ENCODE results near the gene CFTR. TPM values are rescaled to one million over a fixed set of nuclear protein-coding genes. Genes with fewer than 3 reads are reported as not detected.

CFTR gene
- total and polyA plus RNA-seq, 10 of the 15 experiments (the other 5 are each of a cell fraction or from before 2014, with no cell fraction given) = 0.02 to 2.3 (median 0.21) TPM; not detected in 1

DNA sequence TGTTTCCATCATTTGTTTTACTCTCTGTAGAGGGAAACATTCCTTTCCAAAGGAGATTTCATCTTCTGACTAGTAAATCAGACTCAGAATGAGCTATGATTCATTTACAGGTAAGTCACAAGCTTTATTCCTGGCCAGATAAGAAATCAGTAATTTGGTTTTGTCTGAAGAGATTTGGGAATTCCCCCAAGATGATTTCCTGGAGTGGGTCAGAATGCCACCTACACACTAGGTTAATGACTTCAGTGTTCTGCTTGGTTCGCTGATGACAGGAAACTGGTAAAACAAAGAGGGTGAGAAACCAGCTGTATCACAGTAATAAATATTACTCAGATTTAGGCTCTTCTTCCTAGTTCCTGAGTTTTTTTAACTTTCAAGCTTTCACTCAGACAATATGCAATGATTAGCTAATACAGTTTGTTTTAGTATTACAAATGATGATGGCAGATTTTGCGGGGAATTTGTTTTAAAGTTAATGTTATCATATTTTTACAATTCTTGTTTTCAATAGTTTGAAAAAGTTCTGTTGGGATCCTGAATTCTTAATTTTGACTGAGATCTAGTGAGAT, 44.3 kb upstream of the CFTR start (continued):
- TF ChIP-seq, protein P1, sequence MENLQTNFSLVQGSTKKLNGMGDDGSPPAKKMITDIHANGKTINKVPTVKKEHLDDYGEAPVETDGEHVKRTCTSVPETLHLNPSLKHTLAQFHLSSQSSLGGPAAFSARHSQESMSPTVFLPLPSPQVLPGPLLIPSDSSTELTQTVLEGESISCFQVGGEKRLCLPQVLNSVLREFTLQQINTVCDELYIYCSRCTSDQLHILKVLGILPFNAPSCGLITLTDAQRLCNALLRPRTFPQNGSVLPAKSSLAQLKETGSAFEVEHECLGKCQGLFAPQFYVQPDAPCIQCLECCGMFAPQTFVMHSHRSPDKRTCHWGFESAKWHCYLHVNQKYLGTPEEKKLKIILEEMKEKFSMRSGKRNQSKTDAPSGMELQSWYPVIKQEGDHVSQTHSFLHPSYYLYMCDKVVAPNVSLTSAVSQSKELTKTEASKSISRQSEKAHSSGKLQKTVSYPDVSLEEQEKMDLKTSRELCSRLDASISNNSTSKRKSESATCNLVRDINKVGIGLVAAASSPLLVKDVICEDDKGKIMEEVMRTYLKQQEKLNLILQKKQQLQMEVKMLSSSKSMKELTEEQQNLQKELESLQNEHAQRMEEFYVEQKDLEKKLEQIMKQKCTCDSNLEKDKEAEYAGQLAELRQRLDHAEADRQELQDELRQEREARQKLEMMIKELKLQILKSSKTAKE (IDR thresholded peaks at IDR 0.05; ENCODE audit: low read depth, poor library complexity, severe bottlenecking) = peak; percentile 66
- TF ChIP-seq, protein P2, sequence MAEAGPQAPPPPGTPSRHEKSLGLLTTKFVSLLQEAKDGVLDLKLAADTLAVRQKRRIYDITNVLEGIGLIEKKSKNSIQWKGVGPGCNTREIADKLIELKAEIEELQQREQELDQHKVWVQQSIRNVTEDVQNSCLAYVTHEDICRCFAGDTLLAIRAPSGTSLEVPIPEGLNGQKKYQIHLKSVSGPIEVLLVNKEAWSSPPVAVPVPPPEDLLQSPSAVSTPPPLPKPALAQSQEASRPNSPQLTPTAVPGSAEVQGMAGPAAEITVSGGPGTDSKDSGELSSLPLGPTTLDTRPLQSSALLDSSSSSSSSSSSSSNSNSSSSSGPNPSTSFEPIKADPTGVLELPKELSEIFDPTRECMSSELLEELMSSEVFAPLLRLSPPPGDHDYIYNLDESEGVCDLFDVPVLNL (IDR thresholded peaks at IDR 0.05; ENCODE audit: low read depth, low read length) = no peak
- TF ChIP-seq NFIC (IDR thresholded peaks at IDR 0.05; ENCODE audit: low read depth, low read length) = peak; percentile 88
- TF ChIP-seq YBX1 (IDR thresholded peaks at IDR 0.05) = no peak
- TF ChIP-seq POLR2AphosphoS2 (IDR thresholded peaks at IDR 0.05; ENCODE audit: low read depth, low read length) = no peak
- TF ChIP-seq FOXK2 (IDR thresholded peaks at IDR 0.05) = no peak
- 0 out of 2 replicates have a peak, but pooled peaks have one; percentile 23 for TF ChIP-seq NBN (IDR thresholded peaks at IDR 0.05)
- TF ChIP-seq, protein P3, sequence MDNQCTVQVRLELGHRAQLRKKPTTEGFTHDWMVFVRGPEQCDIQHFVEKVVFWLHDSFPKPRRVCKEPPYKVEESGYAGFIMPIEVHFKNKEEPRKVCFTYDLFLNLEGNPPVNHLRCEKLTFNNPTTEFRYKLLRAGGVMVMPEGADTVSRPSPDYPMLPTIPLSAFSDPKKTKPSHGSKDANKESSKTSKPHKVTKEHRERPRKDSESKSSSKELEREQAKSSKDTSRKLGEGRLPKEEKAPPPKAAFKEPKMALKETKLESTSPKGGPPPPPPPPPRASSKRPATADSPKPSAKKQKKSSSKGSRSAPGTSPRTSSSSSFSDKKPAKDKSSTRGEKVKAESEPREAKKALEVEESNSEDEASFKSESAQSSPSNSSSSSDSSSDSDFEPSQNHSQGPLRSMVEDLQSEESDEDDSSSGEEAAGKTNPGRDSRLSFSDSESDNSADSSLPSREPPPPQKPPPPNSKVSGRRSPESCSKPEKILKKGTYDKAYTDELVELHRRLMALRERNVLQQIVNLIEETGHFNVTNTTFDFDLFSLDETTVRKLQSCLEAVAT (IDR thresholded peaks at IDR 0.05) = peak; percentile 30; the same call in 1 of the 2 replicates
- TF ChIP-seq, protein P4, sequence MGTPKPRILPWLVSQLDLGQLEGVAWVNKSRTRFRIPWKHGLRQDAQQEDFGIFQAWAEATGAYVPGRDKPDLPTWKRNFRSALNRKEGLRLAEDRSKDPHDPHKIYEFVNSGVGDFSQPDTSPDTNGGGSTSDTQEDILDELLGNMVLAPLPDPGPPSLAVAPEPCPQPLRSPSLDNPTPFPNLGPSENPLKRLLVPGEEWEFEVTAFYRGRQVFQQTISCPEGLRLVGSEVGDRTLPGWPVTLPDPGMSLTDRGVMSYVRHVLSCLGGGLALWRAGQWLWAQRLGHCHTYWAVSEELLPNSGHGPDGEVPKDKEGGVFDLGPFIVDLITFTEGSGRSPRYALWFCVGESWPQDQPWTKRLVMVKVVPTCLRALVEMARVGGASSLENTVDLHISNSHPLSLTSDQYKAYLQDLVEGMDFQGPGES (IDR thresholded peaks at IDR 0.05) = no peak
- no peak for TF ChIP-seq CBX5 (IDR thresholded peaks at IDR 0.05; ENCODE audit: low read depth)
- no peak for TF ChIP-seq POLR2A (IDR thresholded peaks at IDR 0.05; ENCODE audit: low read depth, low read length)
- TF ChIP-seq SMARCA5 (IDR thresholded peaks at IDR 0.05) = no peak
- TF ChIP-seq CHD2 (IDR thresholded peaks at IDR 0.05; ENCODE audit: borderline replicate concordance, low read depth, low read length) = no peak
- TF ChIP-seq SRF (IDR thresholded peaks at IDR 0.05; ENCODE audit: low read depth in 2 of 2, low read length in 2 of 2) = no peak
- peak in 1 of 2 experiments; percentile 35; a peak in 1 of 4 replicates for TF ChIP-seq CEBPB (IDR thresholded peaks at IDR 0.05; ENCODE audit: borderline replicate concordance in 1 of 2, low read depth in 2 of 2, low read length in 2 of 2)
- peak in 1 of 2 experiments; percentile 83; a peak in 1 of 4 replicates for TF ChIP-seq ETV6 (conservative IDR thresholded peaks at IDR 0.05 in 1 of 2, IDR thresholded peaks at IDR 0.05 in 1 of 2; ENCODE audit: borderline replicate concordance in 1 of 2, low read depth in 1 of 2)
- TF ChIP-seq NR2C1 (IDR thresholded peaks at IDR 0.05) = no peak
- no peak for TF ChIP-seq SIX5 (IDR thresholded peaks at IDR 0.05; ENCODE audit: low read depth, low read length, severe bottlenecking)
- no peak for TF ChIP-seq ZNF207 (IDR thresholded peaks at IDR 0.05; ENCODE audit: borderline replicate concordance)
- TF ChIP-seq, protein P5, sequence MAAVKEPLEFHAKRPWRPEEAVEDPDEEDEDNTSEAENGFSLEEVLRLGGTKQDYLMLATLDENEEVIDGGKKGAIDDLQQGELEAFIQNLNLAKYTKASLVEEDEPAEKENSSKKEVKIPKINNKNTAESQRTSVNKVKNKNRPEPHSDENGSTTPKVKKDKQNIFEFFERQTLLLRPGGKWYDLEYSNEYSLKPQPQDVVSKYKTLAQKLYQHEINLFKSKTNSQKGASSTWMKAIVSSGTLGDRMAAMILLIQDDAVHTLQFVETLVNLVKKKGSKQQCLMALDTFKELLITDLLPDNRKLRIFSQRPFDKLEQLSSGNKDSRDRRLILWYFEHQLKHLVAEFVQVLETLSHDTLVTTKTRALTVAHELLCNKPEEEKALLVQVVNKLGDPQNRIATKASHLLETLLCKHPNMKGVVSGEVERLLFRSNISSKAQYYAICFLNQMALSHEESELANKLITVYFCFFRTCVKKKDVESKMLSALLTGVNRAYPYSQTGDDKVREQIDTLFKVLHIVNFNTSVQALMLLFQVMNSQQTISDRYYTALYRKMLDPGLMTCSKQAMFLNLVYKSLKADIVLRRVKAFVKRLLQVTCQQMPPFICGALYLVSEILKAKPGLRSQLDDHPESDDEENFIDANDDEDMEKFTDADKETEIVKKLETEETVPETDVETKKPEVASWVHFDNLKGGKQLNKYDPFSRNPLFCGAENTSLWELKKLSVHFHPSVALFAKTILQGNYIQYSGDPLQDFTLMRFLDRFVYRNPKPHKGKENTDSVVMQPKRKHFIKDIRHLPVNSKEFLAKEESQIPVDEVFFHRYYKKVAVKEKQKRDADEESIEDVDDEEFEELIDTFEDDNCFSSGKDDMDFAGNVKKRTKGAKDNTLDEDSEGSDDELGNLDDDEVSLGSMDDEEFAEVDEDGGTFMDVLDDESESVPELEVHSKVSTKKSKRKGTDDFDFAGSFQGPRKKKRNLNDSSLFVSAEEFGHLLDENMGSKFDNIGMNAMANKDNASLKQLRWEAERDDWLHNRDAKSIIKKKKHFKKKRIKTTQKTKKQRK (IDR thresholded peaks at IDR 0.05; ENCODE audit: low read depth, low read length) = no peak
- peak; percentile 71; the same call in 1 of the 2 replicates for TF ChIP-seq FOXM1 (IDR thresholded peaks at IDR 0.05; ENCODE audit: low read depth, low read length)

Measured in GM12878 (cell line).